GM23338 (cell line): ENCODE measurements around the gene C1orf141. TPM values are rescaled to one million over a fixed set of nuclear protein-coding genes. Genes with fewer than 3 reads are reported as not detected.

Experiments used
- ATAC-seq: fragments of 200-7000 bp; cut with Tn5 transposase; 3 replicates; pipeline ENCODE4 v1.9.1; 2020
- DNase-seq: peaks from one replicate; pipeline ENCODE4 v3.0.0-alpha.2; 2015; ENCODE audit warnings: low spot score
- H2AFZ ChIP-seq: fragments of 200-600 bp; sonication (generic); 2 replicates; pipeline ENCODE4 v1.8.0; 2016; ENCODE audit warnings: antibody characterized with exemption, mild to moderate bottlenecking, moderate library complexity
- H3F3A ChIP-seq: fragments of 200-600 bp; sonication (generic); replicated peaks from 2 replicates; pipeline ENCODE4 v1.8.0; 2017; ENCODE audit warnings: antibody characterized with exemption, mixed run types, low read depth
- H3K27ac ChIP-seq: fragments of 200-600 bp; sonication (generic); 2 replicates; pipeline ENCODE4 v1.6.1; 2016; ENCODE audit warnings: low read depth
- H3K27me3 ChIP-seq: fragments of 200-600 bp; sonication (generic); 2 replicates; pipeline ENCODE4 v1.8.0; 2016; ENCODE audit warnings: mild to moderate bottlenecking, mixed run types, moderate library complexity; ENCODE audit not compliant: insufficient read depth
- H3K36me3 ChIP-seq: fragments of 200-600 bp; sonication (generic); 2 replicates; pipeline ENCODE4 v1.8.0; 2016; ENCODE audit warnings: mild to moderate bottlenecking; ENCODE audit not compliant: insufficient read depth
- H3K4me1 ChIP-seq: fragments of 200-600 bp; sonication (generic); 2 replicates; pipeline ENCODE4 v1.8.0; 2016; ENCODE audit warnings: mild to moderate bottlenecking, moderate library complexity; ENCODE audit not compliant: insufficient read depth
- H3K4me2 ChIP-seq: fragments of 200-600 bp; sonication (generic); 2 replicates; pipeline ENCODE4 v1.7.1; 2017; ENCODE audit warnings: mixed run types
- H3K4me3 ChIP-seq: fragments of 200-600 bp; sonication (generic); 2 replicates; pipeline ENCODE4 v1.6.1; 2016; ENCODE audit warnings: mixed run types
- H3K79me2 ChIP-seq: fragments of 200-600 bp; sonication (generic); replicated peaks from 2 replicates; pipeline ENCODE4 v1.8.0; 2017; ENCODE audit warnings: mild to moderate bottlenecking; ENCODE audit not compliant: insufficient read depth
- H3K9me2 ChIP-seq: fragments of 200-600 bp; sonication (generic); 2 replicates; pipeline ENCODE4 v1.8.0; 2017; ENCODE audit not compliant: insufficient read depth
- H4K20me1 ChIP-seq: fragments of 200-600 bp; sonication (generic); replicated peaks from 2 replicates; pipeline ENCODE4 v1.8.0; 2017; ENCODE audit warnings: mild to moderate bottlenecking; ENCODE audit not compliant: insufficient read depth
- H3K27ac Mint-ChIP-seq: 2 replicates; pipeline ENCODE4 v1.8.0; 2020; ENCODE audit warnings: inconsistent platforms, mild to moderate bottlenecking, moderate library complexity, mixed read lengths
- H3K27me3 Mint-ChIP-seq: 3 replicates; pipeline ENCODE4 v1.8.0; 2022; ENCODE audit warnings: low read depth, mild to moderate bottlenecking, moderate library complexity, mixed read lengths, inconsistent platforms; ENCODE audit not compliant: insufficient read depth, poor library complexity
- H3K36me3 Mint-ChIP-seq: 3 replicates; pipeline ENCODE4 v1.8.0; 2021; ENCODE audit warnings: low read depth, mild to moderate bottlenecking, inconsistent platforms, moderate library complexity, mixed read lengths
- H3K4me1 Mint-ChIP-seq: 3 replicates; pipeline ENCODE4 v1.8.0; 2020; ENCODE audit warnings: mild to moderate bottlenecking, inconsistent platforms, mixed read lengths
- H3K4me3 Mint-ChIP-seq: 3 replicates; pipeline ENCODE4 v1.8.0; 2021; ENCODE audit warnings: moderate library complexity, mild to moderate bottlenecking, inconsistent platforms, mixed read lengths
- H3K9me3 Mint-ChIP-seq: 3 replicates; pipeline ENCODE4 v1.8.0; 2020; ENCODE audit warnings: moderate library complexity, mild to moderate bottlenecking, inconsistent platforms, mixed read lengths
- CREB1 ChIP-seq: fragments of 250-450 bp; sonication (Bioruptor Pico); IDR thresholded peaks from 2 replicates; pipeline ENCODE4 v1.5.0; 2020; ENCODE audit warnings: low read depth, mild to moderate bottlenecking, moderate library complexity
- CTCF ChIP-seq, 2 experiments: fragments of 200-600 bp in 1 of 2; sonication (generic) in 1 of 2; conservative IDR thresholded peaks; 2 replicates each; pipeline versions ENCODE4 v1.5.1 to v1.6.1; 2016 to 2017; ENCODE audit warnings: antibody characterized with exemption in 2 of 2, low read depth in 2 of 2, mild to moderate bottlenecking in 2 of 2, moderate library complexity in 1 of 2
- EZH2 ChIP-seq: fragments of 200-600 bp; sonication (generic); IDR thresholded peaks from one replicate; pipeline ENCODE4 v1.8.0; 2017; ENCODE audit warnings: antibody characterized with exemption, mild to moderate bottlenecking, low read depth; ENCODE audit not compliant: unreplicated experiment
- EZH2phosphoT487 ChIP-seq: fragments of 200-600 bp; sonication (generic); IDR thresholded peaks from one replicate; pipeline ENCODE4 v1.8.1; 2018; ENCODE audit warnings: antibody characterized with exemption; ENCODE audit not compliant: unreplicated experiment
- JUNB ChIP-seq: IDR thresholded peaks from one replicate; pipeline ENCODE4 v1.6.1; 2016; ENCODE audit warnings: antibody characterized with exemption; ENCODE audit not compliant: unreplicated experiment
- NANOG ChIP-seq: IDR thresholded peaks from 2 replicates; pipeline ENCODE4 v1.6.1; 2016; ENCODE audit warnings: antibody characterized with exemption, borderline replicate concordance
- POLR2AphosphoS5 ChIP-seq: IDR thresholded peaks from 2 replicates; pipeline ENCODE4 v1.6.1; 2016; ENCODE audit warnings: antibody characterized with exemption, low read depth
- REST ChIP-seq: IDR thresholded peaks from one replicate; pipeline ENCODE4 v1.6.1; 2018; ENCODE audit warnings: antibody characterized with exemption; ENCODE audit not compliant: unreplicated experiment
- STAT1 ChIP-seq: IDR thresholded peaks from one replicate; pipeline ENCODE4 v1.6.1; 2016; ENCODE audit warnings: antibody characterized with exemption; ENCODE audit not compliant: unreplicated experiment
- ZNF114 ChIP-seq: fragments of 250-450 bp; sonication (Bioruptor Pico); IDR thresholded peaks from 2 replicates; pipeline ENCODE4 v1.5.0; 2020; ENCODE audit warnings: mild to moderate bottlenecking, moderate library complexity
- ZNF331 ChIP-seq: fragments of 250-450 bp; sonication (Bioruptor Pico); IDR thresholded peaks from 2 replicates; pipeline ENCODE4 v1.5.0; 2020; ENCODE audit warnings: low read depth, mild to moderate bottlenecking, moderate library complexity
- polyA plus RNA-seq: library from polyadenylated mRNA; unstranded; fragments of >200 nt; fragmentation: Nextera tagmentation; extraction: Ambion mirVana; gene quantifications from 2 replicates; pipeline ENCODE4 v1.2.1, GENCODE V29; 2016
- total RNA-seq: library from RNA; depleted of rRNA; stranded (reverse); fragments of >200 nt; shearing (Covaris generic); gene quantifications from 2 replicates; pipeline ENCODE4 v1.2.3, GENCODE V29; 2014
- TF ChIP-seq, protein P1 (sequence below): fragments of 250-450 bp; sonication (Bioruptor Pico); IDR thresholded peaks from 2 replicates; pipeline ENCODE4 v1.5.0; 2020; ENCODE audit warnings: mild to moderate bottlenecking, moderate library complexity
- TF ChIP-seq, protein P2 (sequence below): IDR thresholded peaks from 2 replicates; pipeline ENCODE4 v1.6.1; 2016; ENCODE audit warnings: antibody characterized with exemption

The C1orf141 gene
- total and polyA plus RNA-seq, 2 experiments from 2014 or later: not detected

DNA sequence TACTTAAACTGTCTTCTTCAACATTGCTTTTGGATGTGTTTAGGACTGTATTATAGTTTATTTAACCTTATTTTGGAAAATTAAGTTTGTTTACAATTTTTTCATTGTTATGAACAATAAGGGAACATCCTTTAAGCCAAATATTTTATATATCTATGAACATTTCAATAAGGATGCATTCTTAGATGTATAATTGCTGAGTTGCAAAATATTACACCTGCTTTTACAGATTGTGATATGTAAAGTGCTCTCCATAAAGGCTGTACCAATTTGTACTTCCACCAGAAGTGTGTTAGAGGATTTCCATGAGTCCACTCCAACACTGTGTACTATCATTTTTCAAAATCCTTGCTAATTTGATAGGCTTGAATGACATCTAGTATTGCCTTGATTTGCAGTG, 39.2 kb upstream of the C1orf141 start:
- DNase-seq (no peak), ATAC-seq (no peak)
- no peaks in the 10 kb centered on the region; the same call in 2 of the 3 replicates for H3K9me3 Mint-ChIP-seq
- H2AFZ ChIP-seq: no peak overlapping the region
- H3K27ac ChIP-seq: no peak overlapping the region
- H3K4me2 ChIP-seq: no peak overlapping the region
- 0 out of 2 replicates have a peak, but pooled peaks cover 7% of the 10 kb centered on the region for H3K9me2 ChIP-seq
- H3K36me3 Mint-ChIP-seq: no peaks in the 10 kb centered on the region
- no peaks in the 10 kb centered on the region for H3K27me3 Mint-ChIP-seq
- H4K20me1 ChIP-seq: no peaks in the 10 kb centered on the region
- H3F3A ChIP-seq: no peaks in the 10 kb centered on the region
- no peak overlapping the region for H3K27ac Mint-ChIP-seq
- H3K4me1 Mint-ChIP-seq: no peaks in the 10 kb centered on the region
- H3K36me3 ChIP-seq: no peaks in the 10 kb centered on the region
- no peaks in the 10 kb centered on the region for H3K79me2 ChIP-seq
- TF ChIP-seq NANOG: no peak
- no peak for TF ChIP-seq EZH2
- TF ChIP-seq ZNF114 (CRISPR knock-in tag): no peak
- TF ChIP-seq, protein P1, sequence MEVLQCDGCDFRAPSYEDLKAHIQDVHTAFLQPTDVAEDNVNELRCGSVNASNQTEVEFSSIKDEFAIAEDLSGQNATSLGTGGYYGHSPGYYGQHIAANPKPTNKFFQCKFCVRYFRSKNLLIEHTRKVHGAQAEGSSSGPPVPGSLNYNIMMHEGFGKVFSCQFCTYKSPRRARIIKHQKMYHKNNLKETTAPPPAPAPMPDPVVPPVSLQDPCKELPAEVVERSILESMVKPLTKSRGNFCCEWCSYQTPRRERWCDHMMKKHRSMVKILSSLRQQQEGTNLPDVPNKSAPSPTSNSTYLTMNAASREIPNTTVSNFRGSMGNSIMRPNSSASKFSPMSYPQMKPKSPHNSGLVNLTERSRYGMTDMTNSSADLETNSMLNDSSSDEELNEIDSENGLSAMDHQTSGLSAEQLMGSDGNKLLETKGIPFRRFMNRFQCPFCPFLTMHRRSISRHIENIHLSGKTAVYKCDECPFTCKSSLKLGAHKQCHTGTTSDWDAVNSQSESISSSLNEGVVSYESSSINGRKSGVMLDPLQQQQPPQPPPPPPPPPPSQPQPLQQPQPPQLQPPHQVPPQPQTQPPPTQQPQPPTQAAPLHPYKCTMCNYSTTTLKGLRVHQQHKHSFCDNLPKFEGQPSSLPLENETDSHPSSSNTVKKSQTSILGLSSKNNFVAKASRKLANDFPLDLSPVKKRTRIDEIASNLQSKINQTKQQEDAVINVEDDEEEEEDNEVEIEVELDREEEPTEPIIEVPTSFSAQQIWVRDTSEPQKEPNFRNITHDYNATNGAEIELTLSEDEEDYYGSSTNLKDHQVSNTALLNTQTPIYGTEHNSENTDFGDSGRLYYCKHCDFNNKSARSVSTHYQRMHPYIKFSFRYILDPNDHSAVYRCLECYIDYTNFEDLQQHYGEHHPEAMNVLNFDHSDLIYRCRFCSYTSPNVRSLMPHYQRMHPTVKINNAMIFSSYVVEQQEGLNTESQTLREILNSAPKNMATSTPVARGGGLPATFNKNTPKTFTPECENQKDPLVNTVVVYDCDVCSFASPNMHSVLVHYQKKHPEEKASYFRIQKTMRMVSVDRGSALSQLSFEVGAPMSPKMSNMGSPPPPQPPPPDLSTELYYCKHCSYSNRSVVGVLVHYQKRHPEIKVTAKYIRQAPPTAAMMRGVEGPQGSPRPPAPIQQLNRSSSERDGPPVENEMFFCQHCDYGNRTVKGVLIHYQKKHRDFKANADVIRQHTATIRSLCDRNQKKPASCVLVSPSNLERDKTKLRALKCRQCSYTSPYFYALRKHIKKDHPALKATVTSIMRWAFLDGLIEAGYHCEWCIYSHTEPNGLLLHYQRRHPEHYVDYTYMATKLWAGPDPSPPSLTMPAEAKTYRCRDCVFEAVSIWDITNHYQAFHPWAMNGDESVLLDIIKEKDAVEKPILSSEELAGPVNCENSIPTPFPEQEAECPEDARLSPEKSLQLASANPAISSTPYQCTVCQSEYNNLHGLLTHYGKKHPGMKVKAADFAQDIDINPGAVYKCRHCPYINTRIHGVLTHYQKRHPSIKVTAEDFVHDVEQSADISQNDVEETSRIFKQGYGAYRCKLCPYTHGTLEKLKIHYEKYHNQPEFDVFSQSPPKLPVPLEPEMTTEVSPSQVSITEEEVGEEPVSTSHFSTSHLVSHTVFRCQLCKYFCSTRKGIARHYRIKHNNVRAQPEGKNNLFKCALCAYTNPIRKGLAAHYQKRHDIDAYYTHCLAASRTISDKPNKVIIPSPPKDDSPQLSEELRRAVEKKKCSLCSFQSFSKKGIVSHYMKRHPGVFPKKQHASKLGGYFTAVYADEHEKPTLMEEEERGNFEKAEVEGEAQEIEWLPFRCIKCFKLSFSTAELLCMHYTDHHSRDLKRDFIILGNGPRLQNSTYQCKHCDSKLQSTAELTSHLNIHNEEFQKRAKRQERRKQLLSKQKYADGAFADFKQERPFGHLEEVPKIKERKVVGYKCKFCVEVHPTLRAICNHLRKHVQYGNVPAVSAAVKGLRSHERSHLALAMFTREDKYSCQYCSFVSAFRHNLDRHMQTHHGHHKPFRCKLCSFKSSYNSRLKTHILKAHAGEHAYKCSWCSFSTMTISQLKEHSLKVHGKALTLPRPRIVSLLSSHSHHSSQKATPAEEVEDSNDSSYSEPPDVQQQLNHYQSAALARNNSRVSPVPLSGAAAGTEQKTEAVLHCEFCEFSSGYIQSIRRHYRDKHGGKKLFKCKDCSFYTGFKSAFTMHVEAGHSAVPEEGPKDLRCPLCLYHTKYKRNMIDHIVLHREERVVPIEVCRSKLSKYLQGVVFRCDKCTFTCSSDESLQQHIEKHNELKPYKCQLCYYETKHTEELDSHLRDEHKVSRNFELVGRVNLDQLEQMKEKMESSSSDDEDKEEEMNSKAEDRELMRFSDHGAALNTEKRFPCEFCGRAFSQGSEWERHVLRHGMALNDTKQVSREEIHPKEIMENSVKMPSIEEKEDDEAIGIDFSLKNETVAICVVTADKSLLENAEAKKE: no peak
- TF ChIP-seq CREB1: no peak
- TF ChIP-seq EZH2phosphoT487: no peak
- TF ChIP-seq, protein P2, sequence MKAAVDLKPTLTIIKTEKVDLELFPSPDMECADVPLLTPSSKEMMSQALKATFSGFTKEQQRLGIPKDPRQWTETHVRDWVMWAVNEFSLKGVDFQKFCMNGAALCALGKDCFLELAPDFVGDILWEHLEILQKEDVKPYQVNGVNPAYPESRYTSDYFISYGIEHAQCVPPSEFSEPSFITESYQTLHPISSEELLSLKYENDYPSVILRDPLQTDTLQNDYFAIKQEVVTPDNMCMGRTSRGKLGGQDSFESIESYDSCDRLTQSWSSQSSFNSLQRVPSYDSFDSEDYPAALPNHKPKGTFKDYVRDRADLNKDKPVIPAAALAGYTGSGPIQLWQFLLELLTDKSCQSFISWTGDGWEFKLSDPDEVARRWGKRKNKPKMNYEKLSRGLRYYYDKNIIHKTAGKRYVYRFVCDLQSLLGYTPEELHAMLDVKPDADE: no peak
- TF ChIP-seq POLR2AphosphoS5: no peak
- no peak for TF ChIP-seq CTCF (conservative IDR thresholded peaks at IDR 0.05; ENCODE audit: low read depth in 2 of 2)
- no peak for TF ChIP-seq ZNF331 (CRISPR knock-in tag)
- no peak for TF ChIP-seq REST
- no peak for TF ChIP-seq JUNB
- no peak for TF ChIP-seq STAT1
- no peaks in the 10 kb centered on the region for H3K27me3 ChIP-seq
- no peak overlapping the region for H3K4me3 Mint-ChIP-seq
- no peaks in the 10 kb centered on the region for H3K4me1 ChIP-seq
- H3K4me3 ChIP-seq: no peak overlapping the region
